C4-2B (cell line): ENCODE data around the gene KRTAP4-5.
"Not testable (repeated sequence)": the region's sequence is repeated elsewhere in the genome, so short reads cannot be mapped to it uniquely, and the experiment has no call there.

Experiments used
- H3K27ac ChIP-seq: fragments of 450-650 bp; 2 replicates; pipeline ENCODE4 v1.5.1; 2017
- ZFX ChIP-seq: fragments of 450-650 bp; IDR thresholded peaks from 2 replicates; pipeline ENCODE4 v1.6.1; 2017
- TF ChIP-seq, protein P1 (sequence below): fragments of 450-650 bp; conservative IDR thresholded peaks from 2 replicates; pipeline ENCODE4 v1.5.1; 2017; ENCODE audit warnings: mild to moderate bottlenecking

KRTAP4-5 gene

DNA sequence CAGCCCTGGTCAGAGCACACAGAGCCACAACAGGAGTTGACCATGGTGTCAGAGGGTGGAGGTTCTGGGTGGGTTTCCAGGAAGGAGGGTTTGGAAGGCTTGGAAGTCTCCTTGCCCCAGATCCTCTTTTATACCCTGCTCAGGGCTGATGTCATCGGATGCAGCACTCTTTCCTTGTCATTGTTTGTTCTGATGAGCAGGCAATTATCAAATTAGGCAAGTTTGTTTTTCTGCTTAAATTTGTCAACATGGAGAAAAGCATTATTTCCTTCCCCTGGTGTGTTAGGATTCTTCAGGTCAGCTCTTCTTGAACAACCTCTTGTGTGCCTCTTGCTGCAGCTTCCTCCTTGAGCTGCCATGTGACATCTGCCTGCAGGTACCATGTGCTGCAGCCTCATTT, 11.0 kb upstream of the KRTAP4-5 start, which contains the start of gene KRTAP4-4:
TSS of gene KRTAP4-4 (minus strand) at position 101 of the 400 bp plus-strand sequence. CDS start at position 44, 57 bp downstream.
- TF ChIP-seq, protein P1, sequence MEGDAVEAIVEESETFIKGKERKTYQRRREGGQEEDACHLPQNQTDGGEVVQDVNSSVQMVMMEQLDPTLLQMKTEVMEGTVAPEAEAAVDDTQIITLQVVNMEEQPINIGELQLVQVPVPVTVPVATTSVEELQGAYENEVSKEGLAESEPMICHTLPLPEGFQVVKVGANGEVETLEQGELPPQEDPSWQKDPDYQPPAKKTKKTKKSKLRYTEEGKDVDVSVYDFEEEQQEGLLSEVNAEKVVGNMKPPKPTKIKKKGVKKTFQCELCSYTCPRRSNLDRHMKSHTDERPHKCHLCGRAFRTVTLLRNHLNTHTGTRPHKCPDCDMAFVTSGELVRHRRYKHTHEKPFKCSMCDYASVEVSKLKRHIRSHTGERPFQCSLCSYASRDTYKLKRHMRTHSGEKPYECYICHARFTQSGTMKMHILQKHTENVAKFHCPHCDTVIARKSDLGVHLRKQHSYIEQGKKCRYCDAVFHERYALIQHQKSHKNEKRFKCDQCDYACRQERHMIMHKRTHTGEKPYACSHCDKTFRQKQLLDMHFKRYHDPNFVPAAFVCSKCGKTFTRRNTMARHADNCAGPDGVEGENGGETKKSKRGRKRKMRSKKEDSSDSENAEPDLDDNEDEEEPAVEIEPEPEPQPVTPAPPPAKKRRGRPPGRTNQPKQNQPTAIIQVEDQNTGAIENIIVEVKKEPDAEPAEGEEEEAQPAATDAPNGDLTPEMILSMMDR, result no peak
- no peak for TF ChIP-seq ZFX
- H3K27ac ChIP-seq, result no peak within 1 kb of the TSS

DNA sequence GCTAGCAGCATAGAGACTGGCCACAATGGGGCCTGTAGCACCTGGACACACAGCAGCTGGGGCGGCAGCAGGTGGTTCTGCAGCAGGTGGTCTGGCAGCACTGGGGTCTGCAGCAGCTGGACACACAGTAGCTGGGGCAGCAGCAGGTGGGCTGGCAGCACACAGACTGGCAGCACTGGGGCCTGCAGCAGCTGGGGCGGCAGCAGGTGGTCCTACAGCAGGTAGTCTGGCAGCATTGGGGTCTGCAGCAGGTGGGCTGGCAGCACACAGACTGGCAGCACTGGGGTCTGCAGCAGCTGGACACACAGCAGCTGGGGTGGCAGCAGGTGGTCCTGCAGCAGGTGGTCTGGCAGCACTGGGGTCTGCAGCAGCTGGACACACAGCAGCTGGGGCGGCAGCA, 10.6 kb upstream of the KRTAP4-5 start:
- H3K27ac ChIP-seq, result not testable (repeated sequence)

DNA sequence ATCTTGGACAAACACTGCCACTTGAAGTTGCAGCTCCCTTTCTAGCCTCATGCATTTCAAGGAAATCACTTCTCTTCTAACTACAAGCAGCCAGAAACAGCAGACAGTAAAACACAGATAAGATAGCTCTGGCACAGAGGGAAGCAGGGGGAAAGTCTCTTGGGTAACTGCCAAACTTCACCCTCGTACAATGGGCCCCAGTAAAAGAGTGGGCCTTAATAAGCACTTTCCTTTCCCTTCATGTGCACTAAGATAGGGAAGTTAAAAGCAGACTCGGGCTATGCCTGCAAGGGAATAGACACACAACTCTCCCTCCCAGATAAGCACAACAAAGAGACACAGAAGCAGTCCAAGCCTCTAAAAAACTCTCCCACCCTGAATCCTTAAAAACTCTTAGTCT, 4.2 kb upstream of the KRTAP4-5 start:
- no peak overlapping the region for H3K27ac ChIP-seq

DNA sequence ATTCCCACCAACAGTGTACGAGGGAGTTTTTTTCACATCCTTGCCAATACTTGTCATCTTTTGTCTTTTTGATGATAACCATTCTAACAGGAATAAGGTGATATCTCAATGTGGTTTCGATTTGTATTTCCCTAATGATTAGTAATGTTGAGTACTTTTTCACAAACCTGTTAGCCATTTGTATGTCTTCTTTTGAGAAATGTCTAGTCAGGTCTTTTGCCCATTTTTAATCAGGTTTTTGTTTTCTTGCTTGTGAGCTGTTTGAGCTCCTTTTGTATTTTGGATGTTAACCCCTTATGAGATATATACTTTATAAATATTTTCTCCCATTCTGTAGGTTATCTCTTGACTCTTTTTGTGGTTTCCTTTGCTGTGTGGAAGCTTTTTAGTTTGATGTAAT, 1.9 kb upstream of the KRTAP4-5 start:
- TF ChIP-seq ZFX, result no peak
- TF ChIP-seq, protein P1, result no peak
- H3K27ac ChIP-seq, result no peak overlapping the region

More for the DNA sequence above, 4.2 kb upstream of the KRTAP4-5 start:
- no peak for TF ChIP-seq ZFX

DNA sequence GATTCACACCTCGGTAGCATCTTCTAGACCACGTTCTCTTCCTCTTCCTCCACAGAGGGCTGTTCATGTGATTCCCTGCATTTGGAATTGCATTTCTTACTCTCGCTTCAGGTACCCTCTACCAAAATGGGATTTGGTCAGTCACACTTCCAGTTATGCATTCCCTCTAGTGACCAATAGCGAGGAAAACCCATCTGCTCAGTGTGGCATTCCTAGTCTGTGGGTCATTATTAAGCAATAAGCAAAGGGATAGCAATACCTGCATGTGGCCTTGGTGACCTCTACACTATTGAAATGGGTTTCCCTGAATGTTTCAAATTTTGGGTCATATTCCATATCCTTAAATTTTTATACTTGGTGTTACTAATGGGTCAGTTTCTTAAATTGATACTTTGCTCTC, 401 bp upstream of the KRTAP4-5 start:
- H3K27ac ChIP-seq, result no peak overlapping the region
- TF ChIP-seq ZFX, result no peak
- TF ChIP-seq, protein P1, result no peak

DNA sequence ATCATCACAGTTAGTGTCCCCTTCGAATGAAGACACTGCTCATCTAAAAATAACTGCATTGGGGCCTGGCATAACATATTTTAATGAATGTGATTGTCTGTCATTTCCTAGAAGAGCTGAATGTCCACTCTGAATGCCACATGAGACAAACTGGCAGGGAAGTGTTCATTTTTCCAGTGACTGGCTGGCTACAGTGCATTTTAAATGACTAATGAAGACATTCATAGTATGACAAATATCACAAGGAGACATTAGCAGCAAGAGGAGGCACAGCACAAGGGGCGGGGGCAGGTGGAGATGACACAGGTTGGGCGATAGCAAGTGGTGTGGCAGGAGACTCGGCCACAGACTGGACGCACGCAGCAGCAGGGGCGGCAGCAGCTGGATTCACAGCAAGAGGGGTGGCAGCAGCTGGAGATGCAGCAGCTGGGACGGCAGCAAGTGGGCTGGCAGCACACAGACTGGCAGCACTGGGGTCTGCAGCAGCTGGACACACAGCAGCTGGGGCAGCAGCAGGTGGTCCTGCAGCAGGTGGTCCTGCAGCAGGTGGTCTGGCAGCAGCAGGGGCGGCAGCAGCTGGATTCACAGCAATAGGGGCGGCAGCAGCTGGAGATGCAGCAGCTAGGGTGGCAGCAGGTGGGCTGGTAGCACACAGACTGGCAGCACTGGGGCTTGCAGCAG, 514 bp downstream of the KRTAP4-5 start:
- not testable (repeated sequence) for H3K27ac ChIP-seq

DNA sequence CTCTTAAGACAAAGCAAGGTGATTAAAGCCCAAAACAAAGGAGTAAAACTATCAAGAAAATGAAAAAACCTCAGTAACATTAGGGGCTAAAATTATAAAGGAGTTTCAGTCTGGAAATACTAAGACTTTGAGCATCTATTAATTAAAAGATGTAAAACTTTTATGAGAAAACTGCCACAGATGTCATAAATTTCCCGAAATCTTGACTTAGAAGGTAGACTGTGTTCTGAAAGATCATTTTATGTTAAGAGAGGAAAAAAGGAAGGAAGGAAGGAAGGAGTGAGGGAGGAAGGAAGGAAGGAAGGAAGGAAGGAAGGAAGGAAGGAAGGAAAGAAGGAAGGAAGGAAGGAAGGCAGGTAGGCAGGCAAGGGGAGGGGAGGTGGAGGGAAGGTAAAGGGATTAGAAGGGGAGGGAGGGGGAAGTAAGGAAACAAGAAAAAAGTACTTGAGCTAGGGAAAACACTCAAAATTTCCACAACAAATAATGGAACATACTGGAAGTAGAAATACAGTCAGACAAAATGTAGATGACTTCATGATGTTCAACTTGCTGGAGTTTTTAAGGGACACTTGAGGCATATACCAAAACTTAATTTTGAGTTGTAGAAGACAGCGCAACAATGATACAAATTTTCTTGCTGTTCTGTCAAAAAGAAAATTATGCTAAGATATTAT, 2.0 kb downstream of the KRTAP4-5 start:
- no peak overlapping the region for H3K27ac ChIP-seq
- no peak for TF ChIP-seq ZFX
- TF ChIP-seq, protein P1, result no peak

DNA sequence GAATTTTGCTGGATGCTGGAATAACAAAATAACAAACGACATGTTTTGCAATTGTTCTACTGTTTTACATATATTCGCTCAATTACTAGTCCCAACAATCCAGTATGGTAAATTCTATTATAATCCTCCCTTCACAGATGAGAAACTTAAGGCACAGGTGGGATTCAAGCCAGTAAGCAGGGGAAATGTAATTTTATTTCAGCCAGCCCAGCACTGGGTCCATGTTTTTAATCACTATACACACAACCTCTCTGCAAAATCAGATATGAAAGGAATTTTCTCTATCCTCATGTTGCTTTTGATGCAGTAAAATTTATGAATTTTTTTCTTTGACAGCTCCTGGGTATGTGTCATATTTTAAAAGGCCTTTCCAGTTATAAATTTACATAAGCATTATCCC, 4.4 kb downstream of the KRTAP4-5 start:
- TF ChIP-seq, protein P1, result no peak
- TF ChIP-seq ZFX, result no peak

DNA sequence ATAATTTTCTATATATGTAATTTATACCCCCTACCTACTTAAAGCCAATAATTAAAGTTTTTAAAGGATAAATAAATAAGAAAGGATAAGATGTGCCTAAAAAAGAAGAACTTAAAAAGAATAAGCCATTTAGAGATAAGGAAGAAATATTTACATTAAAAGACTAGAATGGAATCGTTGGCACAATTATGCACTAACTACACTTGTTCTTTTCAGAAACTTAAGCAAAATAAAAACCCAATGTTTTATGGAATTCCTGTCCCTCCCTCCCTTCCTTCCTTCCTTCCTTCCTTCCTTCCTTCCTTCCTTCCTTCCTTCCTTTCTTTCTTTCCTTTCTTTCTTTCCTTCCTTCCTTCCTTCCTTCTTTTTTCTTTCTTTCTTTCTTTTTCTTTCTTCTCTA, 4.8 kb downstream of the KRTAP4-5 start:
- no peak overlapping the region for H3K27ac ChIP-seq
- no peak for TF ChIP-seq ZFX
- TF ChIP-seq, protein P1, result no peak

More for the DNA sequence above, 4.4 kb downstream of the KRTAP4-5 start:
- H3K27ac ChIP-seq, result no peak overlapping the region
